Stimulated activated CD4-positive, alpha-beta T cell treated with anti-CD3 and anti-CD28 coated beads, Interleukin-2, amount 100 ng/mL, for 24 hours (primary cell): Measurements from ENCODE around the gene KTN1.

Experiments
- DNase-seq, 2 donors: peaks; one replicate each; pipeline ENCODE4 v3.0.0-alpha.2; 2020

Gene KTN1

DNA sequence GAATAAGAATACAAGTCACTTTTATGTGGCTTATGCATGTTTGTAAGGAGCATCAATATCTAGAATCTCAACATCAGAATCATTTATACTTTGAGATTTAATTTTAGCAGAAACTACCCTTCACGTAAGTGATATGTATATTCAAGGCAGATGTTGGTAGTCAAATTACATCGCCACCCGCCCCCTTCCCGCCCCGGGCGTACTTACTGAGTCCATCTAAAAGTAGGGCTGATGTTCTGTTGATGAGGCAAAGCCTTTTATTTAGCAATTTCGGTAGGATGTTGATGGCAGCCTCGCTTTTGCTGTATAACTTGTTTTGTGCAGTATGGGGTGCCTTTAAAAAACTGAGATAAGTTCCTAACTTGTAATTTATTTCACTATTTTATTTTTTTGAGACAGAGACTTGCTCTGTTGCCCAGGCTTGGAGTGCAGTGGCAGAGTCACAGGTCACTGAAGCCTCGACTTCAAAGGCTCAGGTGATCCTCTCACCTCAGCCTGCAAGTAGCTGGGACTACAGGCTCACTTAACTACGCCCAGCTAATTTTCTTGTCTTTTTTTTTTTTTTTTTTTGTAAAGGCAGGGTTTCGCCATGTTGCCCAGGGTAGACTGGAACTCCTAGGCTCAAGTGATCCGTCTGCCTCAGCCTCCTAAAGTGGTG is 30.8 kb downstream of the KTN1 start:
- no peak for DNase-seq

DNA sequence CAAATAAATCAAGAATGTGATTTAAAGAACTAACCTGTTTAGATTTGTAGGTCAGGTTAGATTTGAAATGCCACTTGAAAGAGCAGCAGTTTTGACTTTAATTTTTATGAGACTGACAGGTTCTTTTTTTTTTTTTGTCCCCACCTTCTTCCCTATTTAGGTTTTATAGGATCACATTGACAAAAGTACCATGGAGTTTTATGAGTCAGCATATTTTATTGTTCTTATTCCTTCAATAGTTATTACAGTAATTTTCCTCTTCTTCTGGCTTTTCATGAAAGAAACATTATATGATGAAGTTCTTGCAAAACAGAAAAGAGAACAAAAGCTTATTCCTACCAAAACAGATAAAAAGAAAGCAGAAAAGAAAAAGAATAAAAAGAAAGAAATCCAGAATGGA is 31.9 kb downstream of the KTN1 start:
- no peak for DNase-seq

DNA sequence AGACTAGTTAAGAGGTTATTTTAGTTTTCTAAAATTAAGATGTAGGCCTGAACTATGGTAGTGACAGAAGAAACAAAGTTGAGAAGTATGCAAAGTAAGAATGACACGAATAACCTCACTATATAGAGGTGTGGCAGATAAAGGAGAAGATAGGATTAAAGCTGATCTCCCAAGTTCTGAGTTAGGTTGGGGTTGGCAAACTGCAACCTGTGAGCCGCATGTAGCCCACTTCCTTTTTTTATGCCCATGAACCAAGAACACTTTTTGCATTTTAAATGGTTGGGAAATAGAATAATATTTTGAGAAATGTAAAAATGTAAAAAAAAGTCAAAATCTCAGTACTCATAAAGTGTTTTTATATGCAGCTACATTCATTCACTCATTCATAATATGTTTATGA is 34.3 kb downstream of the KTN1 start:
- DNase-seq: no peak

DNA sequence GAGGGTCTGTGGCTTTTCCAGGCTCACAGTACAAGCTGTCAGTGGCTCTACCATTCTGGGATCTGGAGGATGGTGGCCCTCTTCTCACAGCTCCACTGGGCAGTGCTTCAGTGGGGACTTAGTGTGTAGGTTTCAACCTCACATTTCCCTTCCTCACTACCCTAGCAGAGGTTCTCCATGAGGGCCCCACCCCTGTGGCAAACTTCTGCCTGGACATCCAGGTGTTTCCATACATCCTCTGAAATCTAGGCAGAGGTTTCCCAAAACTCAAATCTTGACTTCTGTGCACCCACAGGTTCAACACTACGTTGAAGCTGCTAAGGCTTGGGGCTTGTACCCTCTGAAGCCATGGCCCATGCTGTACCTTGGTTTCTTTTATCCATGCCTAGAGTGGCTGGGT is 40.3 kb downstream of the KTN1 start:
- no peak for DNase-seq

DNA sequence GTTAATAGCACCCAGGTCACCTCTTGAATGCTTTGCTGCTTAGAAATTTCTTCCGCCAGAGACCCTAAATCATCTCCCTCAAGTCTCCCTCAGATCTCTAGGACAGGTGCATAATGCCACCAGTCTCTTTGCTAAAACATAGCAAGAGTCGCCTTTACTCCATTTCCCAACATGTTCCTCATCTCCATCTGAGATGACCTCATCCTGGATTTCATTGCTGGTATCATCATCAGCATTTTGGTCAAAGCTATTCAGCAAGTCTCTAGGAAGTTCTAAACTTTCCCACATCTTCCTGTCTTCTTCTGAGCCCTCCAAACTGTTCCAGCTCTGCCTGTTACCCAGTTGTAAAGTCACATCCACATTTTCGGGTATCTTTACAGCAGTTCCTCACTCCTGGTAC is 41.0 kb downstream of the KTN1 start:
- DNase-seq: no peak

DNA sequence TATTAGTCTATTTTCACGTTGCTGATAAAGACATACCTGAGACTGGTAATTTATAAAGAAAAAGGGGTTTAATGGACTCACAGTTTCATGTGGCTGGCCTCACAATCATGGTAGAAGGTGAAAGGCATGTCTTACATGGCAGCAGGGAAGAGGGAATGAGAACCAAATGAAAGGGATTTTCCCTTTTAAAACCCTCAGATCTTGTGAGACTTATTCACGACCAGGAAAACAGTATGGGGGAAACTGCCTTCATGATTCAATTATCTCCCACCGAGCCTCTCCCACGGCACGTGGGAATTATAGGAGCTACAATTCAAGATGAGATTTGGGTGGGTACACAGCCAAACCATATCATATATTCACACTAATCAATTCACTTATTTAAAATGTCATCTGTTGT is 41.4 kb downstream of the KTN1 start:
- no peak for DNase-seq

DNA sequence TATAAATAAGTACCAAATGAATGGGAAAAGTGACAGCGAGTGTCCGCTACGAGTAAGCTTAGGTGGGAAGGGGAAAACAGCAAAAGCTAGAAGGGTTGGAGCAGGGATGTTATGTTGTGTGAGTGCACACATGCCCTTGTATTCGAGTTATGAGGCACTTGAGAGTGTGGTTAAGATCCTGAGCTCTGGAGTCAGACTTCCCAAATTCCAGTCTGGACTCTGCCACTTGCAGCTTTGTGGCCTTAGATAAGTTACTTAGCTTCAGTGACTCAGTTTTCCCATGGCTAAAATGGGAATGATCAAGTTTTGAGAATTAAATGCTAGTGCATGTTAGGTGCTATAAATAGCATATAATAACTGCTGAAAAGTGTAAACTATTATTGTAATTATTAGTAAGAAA is 44.9 kb downstream of the KTN1 start:
- DNase-seq: no peak

DNA sequence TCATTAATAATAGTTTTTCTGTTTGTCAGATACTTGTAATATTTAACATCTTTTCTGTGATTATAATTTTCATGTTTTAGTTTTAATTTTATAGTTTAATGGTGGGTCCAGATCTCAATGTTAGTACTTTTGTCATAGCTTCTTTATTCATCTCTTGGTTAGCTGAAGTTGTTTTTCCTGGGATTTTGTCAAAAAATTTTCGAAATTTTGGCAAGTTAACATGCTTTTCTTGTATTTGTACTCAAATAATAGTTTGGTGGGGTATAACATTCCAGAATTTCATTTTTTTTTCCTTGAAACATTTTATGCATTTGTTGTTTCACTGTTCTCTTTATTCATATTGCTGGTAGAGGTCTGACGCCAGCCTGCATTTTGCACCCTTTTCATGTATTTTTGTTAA is 45.5 kb downstream of the KTN1 start:
- no peak for DNase-seq

DNA sequence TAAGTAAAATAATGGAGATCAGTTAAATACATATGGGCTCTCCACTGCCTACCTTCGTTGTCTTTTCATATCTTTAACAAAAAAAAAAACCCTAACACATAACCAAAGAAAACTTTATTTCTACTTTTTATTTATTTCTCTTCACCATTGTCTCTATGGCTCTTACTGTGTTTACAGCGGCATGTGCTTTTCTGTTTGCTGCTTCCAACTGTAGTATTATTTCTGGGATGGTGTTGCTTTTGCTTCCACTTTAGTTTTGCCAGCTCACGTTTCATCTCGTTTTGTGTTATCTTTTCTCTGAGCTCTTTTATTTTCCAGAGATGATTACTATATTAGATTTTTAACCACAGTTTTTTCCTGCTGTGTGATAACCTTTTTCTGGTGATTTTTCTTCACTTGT is 46.1 kb downstream of the KTN1 start:
- DNase-seq: no peak

DNA sequence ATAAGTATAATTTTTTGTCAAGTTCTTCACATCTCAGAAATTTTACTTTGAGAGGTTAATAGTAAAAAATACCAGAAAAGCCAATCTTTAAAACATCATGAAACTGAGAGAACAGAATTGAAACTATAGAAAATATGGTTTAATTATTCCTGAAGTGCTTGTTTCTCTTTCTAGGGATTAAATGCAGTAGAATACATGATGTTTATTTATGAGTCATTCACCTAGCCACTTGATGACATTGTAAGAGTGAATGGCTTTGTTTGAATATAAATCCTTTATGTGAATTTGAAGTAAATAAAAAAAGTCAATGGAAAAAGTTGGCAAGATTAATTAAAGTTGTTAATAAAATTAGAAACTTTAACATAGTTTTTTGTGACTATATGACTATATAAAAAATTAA is 48.4 kb downstream of the KTN1 start:
- DNase-seq: no peak

DNA sequence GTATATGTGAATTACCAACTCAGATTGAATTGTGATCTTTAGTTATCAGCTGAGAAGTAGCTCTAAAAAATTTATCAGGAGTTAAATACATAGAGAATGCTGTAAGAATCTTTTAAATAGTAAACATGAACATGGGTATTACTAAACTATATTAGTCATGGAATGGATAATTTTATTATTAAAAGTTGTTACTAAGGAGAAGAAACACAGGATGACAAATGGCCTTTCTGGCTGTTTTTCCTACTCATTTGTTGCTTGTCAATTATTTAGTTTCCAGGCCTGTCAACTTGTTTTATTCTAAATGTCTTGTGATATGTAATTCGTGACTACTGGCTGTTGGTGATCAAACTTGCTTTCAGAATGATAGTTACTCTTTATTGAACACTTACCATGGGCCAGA is 58.7 kb downstream of the KTN1 start:
- DNase-seq: no peak

DNA sequence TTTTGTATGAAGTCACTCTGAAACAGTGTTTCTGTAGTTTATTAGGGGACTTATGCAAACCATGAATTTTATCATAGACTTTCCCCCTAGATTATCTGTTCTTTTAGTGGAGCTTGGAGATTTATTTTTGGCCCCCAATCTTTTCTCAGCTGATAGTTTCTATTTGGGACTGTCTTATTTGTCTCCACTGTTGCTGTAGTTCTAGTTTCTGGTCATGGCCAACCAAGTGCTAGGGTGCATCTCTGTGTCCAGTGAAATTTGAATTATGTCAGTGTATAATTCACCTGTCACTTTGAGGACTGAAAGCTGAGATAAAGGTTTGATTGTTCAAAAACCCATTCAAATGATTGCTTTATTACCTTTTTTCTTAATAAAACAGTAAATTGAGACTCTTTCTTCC is 61.3 kb downstream of the KTN1 start:
- no peak for DNase-seq

DNA sequence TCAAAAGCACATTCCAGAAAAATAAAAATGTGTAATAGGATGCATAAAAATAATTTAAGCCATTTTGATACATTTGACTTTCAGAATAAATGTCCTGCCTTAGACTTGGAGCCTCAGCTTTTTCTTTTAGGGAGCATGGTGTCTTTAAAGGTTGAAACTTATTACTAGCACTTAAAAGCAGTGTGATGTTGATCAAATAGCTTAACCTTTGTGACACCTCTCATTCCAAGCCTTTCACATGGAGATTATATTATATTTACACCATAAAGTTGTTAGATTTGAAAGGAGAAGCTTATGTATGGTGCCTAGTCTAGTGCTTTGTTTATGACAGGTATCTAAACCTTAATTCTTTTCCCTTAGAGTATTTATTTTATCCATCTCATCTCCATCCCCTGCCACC is 61.9 kb downstream of the KTN1 start:
- DNase-seq: no peak

DNA sequence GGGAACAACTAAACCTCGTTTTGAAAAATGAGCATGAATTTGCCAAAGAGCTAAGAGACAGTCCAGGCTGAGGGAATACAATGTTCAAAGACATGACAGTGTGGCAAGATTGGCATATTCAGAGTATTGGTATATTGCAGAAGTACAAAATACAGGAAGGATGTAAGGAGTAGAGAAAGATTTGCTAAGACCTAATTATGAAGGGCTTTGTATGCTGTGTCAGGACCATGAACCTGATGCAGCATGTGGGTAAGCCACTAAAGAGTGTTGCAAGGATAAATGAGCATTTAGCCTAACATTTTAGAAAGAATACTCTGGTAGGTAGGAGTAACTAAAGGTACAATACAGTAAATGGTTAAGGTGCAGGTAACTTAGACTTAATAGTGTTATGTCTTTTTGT is 65.1 kb downstream of the KTN1 start:
- no peak for DNase-seq

DNA sequence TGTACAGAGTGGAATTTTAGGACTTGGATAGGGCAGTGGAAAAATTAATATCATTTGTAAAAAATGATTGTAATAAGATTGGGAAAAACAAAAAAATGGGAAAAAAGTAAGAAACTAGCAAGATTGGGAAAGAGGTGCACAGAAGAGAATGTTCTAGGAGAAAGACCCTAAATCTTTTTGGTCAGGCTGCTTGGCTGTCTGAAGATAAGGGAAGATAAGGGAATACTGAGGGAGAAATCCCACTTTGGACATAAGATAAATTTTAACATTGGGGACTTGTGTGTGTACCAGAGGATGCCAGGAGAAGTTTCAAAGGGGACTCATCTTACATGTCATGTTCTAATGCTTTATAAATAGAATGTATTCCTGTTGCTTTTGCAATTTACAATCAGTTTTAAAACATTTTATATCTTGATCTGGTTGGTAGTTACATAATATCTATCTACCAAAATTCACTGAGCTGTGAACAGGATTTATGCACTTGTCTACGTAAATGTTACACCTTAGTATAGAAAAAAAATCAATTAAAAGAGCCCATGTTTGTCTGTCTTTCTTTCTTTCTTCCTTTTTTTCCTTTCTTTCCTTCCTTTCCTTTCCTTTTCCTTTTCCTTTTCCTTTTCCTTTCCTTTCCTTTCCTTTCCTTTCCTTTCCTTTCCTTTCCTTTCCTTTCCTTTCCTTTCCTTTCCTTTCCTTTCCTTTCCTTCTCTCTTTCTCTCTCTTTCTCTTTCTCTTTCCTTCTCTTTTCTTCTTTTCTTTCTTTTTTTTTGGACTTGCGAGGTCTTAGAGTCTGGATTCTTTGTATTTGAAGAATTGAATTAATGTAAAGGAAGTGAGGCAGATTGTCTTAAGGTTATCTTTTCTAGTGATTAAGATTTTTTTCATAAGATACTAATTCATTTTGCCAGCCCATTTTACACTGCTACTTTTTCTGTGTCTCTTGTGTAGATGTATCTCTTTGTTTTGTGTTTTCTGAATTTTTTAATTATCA is 66.1 kb downstream of the KTN1 start:
- no peak for DNase-seq

DNA sequence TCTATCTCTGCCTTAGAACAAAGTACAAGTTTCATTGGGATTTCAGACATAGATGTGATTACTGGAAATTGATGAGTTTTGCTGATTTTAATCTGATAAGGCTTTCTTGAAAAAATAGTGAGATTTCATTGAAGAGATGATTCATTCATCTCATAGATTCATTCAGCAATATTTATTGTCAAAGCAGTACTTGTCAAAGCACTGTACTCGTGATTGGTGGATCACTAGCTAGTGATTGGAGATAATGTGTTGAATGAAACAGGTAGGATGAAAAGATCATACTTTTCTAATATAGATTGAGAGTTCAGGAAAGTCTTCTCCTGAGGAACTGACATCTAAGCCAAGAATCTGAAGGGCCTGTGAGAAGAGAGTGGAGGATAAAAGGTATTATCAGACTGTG is 71.0 kb downstream of the KTN1 start:
- no peak for DNase-seq

DNA sequence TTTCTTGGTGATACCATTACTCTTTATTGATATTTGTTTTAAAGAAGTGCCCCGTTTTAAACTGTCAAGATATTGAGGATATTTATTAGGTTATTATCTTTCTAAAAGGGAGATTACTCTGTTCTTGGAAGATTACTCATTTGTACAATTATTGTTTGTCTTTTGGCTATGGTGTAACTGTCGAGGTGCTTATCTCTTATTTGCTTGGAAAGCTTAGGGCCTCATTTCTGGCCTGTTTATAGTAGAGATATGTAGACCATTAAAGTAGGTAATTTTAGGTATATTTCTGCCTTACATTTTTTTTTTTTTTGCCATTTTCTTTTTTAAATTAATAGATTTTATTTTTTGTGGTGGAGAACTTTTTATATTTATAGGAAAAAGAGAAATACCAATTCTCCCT is 74.2 kb downstream of the KTN1 start:
- no peak for DNase-seq

DNA sequence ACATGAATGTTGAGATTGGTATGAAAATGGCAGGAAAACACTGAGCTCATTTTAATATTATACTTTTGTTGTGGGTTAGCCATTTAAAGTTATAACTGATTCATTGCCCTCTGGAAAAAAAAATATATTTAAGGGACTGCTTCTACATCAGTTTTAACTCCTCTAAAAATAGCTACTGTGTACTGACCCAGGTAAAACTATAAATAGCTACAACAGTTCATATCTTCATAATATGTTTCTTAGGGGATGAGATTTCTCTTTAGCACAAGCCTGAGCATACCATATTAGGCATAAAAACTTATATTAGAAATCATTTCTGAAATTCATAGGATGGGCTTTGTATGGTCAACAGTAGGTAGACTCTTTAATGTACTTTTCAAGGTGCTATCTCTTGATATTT is 81.0 kb downstream of the KTN1 start:
- DNase-seq: no peak

DNA sequence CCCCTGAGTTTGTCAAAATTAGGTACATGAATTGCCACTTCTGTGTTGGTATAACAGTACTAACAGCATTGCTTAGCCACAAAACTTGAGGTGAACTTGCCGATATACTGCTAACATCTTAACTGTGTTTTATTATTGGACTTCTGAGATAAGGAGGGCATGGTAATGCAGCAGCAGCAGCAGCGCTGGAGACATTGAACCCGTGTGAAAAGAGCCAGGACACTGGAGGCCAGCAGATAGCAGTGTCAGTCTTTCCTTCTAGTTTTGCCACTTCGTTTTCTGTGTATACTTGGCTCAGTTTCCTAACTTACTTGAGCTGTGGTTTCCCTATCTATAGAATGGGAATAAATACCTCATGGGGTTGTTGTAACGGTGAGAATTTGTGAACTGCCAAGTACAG is 82.7 kb downstream of the KTN1 start:
- no peak for DNase-seq

DNA sequence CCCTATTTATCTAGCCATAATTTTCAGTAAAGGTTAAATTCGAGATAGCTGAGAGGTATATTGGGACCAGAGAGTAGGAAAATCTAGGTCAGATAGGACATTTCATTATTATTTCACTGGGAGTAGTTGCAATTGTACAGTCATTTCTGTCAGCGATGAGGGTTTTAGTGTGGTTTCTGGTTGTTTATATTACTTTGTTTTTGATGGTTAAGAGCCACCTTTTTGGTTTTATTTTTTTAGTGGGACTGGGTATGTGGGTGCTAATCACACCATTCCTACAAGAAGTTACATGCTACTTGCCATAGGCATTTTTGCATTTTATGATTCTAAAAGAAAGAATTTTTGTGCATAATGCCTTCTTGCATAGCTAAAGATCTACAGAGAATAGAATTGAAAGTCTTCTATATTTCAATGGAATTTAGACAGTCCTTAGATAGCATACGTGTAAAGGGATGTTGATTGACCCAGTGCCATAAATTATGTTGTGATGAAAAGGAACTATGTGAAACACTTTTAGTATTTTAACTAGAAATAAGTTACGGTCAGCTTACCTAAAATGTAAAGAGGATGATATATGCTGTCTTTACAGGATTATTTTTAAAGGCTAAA is 85.2 kb downstream of the KTN1 start:
- DNase-seq: no peak

DNA sequence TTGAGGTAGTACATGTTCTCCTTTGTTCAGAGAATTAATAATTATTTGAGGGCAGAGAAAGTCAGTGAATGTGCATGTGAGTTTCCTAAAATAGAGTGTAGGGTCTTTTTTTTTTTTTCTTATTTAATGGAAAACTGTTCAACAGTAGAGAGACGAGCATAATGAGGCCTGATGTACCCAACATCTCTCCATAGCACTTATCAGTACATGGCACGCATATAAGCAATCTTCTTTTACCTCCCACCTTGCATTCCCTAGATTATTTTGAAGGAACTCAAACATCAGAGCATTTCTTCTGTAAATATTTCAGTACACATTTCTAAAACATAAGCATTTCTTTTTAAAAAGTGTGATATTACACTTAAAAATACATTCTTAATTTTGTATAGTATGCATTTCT is 87.8 kb downstream of the KTN1 start:
- DNase-seq: no peak

DNA sequence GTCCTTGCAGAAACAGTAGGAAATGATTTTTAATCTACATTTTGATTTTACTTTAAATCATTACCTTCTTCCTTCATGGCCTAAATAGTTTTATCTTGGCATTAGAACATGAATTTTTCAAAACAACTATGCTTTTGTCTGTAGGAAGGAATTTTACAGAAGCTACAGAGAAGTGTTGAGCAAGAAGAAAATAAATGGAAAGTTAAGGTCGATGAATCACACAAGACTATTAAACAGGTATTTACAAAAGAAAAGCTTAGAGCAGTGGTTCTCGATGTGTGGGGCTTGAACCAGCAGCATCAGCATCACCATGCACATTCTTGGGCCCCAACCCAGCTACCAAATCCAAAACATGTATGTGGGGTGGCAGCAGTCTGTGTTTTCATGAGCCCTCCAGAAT is 91.6 kb downstream of the KTN1 start:
- no peak for DNase-seq

DNA sequence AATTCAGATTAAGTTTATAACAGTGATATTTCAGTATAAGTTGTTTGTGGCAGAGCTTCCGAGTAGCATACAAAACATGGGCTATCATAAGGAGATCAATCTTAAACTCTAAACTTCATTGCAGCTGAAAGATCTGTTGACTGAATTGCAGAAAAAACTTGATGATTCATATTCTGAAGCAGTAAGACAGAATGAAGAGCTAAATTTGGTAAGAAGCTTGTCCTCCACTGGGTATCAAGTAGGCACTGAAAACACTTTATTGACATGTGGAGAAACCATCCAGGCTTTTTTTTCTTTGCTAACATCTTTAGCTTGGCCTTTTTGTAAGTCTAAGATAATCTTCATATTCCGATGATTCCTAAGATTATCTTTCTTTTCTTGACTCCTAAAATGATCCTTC is 93.0 kb downstream of the KTN1 start:
- DNase-seq: no peak

DNA sequence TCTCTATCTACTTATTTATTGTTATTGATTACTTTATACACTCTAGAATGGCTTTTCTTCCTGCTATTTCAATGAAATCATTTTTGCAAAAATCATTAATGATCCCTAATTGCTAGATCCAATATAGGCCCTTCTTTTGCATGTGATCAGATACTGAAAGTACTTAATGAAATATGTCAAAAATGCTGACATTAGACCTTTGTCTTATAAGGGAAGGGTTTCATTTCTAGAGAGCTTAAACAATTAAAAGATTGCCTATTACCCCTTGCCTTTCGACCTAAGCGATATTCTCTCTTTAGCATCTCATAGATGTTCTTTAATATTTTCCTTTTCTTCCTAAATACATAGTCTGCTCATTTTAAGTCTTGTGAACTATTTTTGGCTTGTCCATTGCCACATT is 101.1 kb downstream of the KTN1 start:
- DNase-seq: no peak
